ENCODE data around the gene TUT4.
A peak's percentile ranks its signal among the peaks of the same experiment; 100 is the strongest.

Gene TUT4

GRCh38 chr1:52461821-52462220, 91.1 kb downstream of the TUT4 start:
- no peak overlapping the region for H3K4me3 ChIP-seq (ENCODE audit: low read length)
- no peak for TF ChIP-seq CTCF (IDR thresholded peaks at IDR 0.05; ENCODE audit: insufficient read depth, low read depth, low read length, missing control alignments)
- DNase-seq (ENCODE audit: low read depth) = no peak

- H3K4me3 ChIP-seq (ENCODE audit: low read length) = no peak overlapping the region
- no peak for TF ChIP-seq CTCF (IDR thresholded peaks at IDR 0.05; ENCODE audit: insufficient read depth, low read depth, low read length, missing control alignments)
- DNase-seq (ENCODE audit: low read depth) = peak; percentile 87
Observed at GRCh38 chr1:52460694-52461093, 92.2 kb downstream of the TUT4 start.

GRCh38 chr1:52455686-52456085, 97.2 kb downstream of the TUT4 start:
- TF ChIP-seq CTCF (IDR thresholded peaks at IDR 0.05; ENCODE audit: insufficient read depth, low read depth, low read length, missing control alignments) = no peak
- DNase-seq (ENCODE audit: low read depth) = peak; percentile 68

GRCh38 chr1:52454779-52455178, 98.1 kb downstream of the TUT4 start:
- TF ChIP-seq CTCF (IDR thresholded peaks at IDR 0.05; ENCODE audit: insufficient read depth, low read depth, low read length, missing control alignments) = no peak
- DNase-seq (ENCODE audit: low read depth) = no peak
- no peak overlapping the region for H3K4me3 ChIP-seq (ENCODE audit: low read length)

More at GRCh38 chr1:52455686-52456085, 97.2 kb downstream of the TUT4 start:
- H3K4me3 ChIP-seq (ENCODE audit: low read length) = no peak overlapping the region

- no peak for DNase-seq (ENCODE audit: low read depth)
- TF ChIP-seq CTCF (IDR thresholded peaks at IDR 0.05; ENCODE audit: insufficient read depth, low read depth, low read length, missing control alignments) = no peak
- no peak overlapping the region for H3K4me3 ChIP-seq (ENCODE audit: low read length)
Observed at GRCh38 chr1:52454127-52454526, 98.8 kb downstream of the TUT4 start.

- TF ChIP-seq CTCF (IDR thresholded peaks at IDR 0.05; ENCODE audit: insufficient read depth, low read depth, low read length, missing control alignments) = no peak
- no peak overlapping the region for H3K4me3 ChIP-seq (ENCODE audit: low read length)
- peak; percentile 16 for DNase-seq (ENCODE audit: low read depth)
Observed at GRCh38 chr1:52444463-52444862, 108.4 kb downstream of the TUT4 start.

GRCh38 chr1:52439976-52440375, 112.9 kb downstream of the TUT4 start:
- H3K4me3 ChIP-seq (ENCODE audit: low read length) = no peak overlapping the region
- TF ChIP-seq CTCF (IDR thresholded peaks at IDR 0.05; ENCODE audit: insufficient read depth, low read depth, low read length, missing control alignments) = no peak
- DNase-seq (ENCODE audit: low read depth) = no peak
